T-helper 9 cell (primary cell): Measurements from ENCODE around the gene PAPLN.

Experiments
- DNase-seq: peaks from one replicate; pipeline ENCODE4 v3.0.0-alpha.2; 2020

Gene PAPLN

DNA sequence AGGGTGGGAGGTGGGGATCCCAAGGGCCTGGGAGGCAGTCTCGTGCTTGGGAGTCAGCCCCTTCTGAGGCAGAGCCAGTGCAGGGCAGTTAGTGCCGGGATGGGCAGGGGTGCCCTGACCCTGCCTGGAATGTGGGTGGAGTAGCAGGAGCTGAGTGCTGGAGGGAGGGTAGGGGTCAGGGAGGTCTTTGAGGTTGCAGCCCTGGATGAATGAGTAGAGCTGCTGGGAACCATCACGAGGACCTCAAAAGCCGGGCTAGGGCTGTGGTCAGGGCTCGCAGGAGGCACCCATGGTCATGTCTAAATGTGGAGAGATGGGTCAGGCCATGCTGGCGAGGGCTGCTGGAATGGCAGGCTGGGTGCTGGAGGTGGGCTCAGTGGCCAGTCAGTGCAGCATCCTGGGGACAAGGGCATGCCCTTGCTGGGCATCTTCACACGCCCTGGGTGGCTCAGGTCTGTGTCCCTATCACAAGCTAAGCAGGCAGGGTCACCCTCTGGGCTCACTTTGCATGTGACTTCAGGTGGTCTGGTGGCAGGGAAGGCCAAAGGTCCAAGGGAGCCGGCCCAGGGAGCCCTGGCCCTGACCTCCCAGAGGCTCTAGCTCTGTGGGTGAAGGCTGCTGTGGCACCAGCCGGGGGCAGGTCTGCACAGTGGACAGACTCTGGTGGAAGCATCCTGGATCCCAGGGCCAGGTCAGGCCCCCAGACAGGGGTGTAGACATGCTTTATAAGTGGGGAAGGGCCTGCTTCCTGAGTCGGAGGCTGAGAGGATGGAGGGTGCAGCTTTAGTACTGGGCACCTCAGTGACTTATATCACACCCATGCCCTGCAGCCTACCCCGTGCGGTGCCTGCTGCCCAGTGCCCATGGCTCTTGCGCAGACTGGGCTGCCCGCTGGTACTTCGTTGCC is 24.5 kb downstream of the PAPLN start:
- DNase-seq = no peak

DNA sequence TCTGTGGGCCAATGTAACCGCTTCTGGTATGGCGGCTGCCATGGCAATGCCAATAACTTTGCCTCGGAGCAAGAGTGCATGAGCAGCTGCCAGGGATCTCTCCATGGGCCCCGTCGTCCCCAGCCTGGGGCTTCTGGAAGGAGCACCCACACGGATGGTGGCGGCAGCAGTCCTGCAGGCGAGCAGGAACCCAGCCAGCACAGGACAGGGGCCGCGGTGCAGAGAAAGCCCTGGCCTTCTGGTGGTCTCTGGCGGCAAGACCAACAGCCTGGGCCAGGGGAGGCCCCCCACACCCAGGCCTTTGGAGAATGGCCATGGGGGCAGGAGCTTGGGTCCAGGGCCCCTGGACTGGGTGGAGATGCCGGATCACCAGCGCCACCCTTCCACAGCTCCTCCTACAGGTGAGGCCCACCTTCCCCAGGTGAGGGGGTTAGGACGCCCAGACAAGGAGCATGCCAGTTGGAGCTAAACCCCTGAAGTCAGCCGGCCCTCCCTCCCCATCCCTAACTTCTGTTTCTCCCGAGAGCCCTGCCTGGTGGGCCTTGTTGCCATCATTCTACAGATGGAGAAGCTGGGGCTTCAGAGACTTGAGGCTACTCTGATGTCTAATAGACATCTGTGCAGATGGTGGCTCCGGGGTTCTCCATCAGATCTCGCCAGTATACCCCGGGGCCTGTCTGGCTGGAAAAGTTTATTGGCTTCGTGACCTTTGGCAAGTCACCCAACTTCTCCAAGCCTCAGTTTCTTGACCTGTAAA is 25.3 kb downstream of the PAPLN start:
- DNase-seq = no peak

DNA sequence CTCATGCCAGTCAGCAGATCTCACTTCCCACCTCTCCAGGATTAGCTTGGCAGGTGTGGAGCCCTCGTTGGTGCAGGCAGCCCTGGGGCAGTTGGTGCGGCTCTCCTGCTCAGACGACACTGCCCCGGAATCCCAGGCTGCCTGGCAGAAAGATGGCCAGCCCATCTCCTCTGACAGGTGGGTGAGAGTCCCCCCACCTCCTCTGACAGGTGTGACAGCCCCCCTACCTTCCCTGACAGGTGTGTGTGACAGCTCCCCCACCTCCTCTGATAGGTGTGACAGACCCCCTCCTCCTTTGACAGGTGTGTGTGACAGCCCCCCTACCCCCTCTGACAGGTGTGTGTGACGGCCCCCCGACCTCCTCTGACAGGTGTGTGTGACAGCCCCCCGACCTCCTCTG is 26.3 kb downstream of the PAPLN start:
- DNase-seq = no peak

GRCh38 chr14:73264080-73264884 is 27.0 kb downstream of the PAPLN start:
- DNase-seq = no peak

- no peak for DNase-seq
Observed at GRCh38 chr14:73264885-73265720, 27.8 kb downstream of the PAPLN start.

GRCh38 chr14:73265721-73266046 is 28.4 kb downstream of the PAPLN start:
- no peak for DNase-seq

GRCh38 chr14:73266317-73266716 is 29.0 kb downstream of the PAPLN start:
- DNase-seq = no peak

GRCh38 chr14:73267474-73267873 is 30.2 kb downstream of the PAPLN start:
- no peak for DNase-seq

DNA sequence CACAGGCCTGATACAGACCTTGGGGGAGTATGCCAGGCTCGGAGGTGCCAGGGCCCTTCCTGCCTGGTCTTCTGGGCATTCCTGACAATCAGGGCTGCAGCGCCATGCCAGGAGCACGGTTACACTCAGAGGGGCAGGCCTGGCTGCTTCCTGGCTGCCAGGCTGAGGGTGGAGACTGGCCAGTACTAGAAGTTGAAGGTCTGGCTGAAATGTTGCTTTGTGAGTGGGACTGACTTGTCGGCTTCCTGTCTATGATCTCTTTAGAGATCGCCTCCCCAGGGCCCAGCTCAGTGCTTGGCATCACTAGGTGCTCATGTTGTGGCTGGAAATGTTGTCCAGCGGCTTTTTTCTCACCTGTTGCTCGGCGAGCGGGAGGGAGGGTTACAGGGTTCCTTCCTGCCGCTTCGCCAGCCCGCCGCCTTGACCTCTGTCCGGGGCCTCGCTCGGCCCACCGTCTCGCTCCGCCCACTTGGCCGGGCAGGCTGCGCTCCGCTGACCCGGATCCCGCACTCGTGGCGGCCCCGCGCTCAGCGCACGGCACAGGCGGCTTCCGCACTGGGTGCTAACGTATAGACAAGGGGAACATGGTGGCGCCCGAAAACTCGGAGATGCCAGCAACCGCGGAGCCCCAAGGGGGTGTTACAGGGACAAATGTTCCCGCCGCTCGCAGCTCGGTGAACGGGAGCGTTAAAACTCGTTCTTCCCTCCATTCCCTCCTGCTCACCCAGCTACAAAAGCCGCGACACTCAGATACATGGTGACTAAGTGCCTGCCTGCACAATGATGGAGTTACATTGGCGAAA is 32.6 kb downstream of the PAPLN start:
- no peak for DNase-seq

DNA sequence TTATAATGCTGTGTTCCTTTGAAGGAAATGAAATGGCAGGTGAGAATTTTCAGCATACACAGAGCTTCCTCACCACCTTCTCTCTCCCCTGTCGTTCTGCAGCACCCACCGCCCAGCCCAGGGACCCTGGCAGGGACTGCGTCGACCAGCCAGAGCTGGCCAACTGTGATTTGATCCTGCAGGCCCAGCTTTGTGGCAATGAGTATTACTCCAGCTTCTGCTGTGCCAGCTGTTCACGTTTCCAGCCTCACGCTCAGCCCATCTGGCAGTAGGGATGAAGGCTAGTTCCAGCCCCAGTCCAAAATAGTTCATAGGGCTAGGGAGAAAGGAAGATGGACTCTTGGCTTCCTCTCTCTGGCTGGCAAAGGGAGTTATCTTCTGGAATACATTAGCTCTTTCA is 35.1 kb downstream of the PAPLN start:
- no peak for DNase-seq

DNA sequence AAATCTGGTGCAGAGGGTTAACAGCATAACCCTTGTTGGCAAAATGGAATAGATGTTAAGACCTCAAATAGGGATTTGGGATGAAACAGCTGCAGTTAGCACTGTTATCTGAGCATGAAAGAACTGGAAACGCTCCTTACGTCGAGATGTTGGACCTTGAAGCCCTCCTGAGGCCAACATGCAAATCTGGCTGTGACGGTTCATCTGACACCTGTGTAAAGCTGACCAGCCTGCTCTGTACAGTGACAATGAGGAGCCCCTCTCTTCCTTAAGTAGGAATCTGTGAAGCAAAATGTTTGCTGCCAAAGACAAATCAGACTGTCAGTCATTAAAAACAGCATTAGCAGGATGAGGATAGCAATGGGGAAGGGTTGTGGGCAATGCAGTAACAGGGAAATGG is 36.5 kb downstream of the PAPLN start:
- no peak for DNase-seq

- no peak for DNase-seq
Observed at GRCh38 chr14:73276836-73277235, 39.5 kb downstream of the PAPLN start.

- no peak for DNase-seq
Observed at GRCh38 chr14:73277376-73277775, 40.1 kb downstream of the PAPLN start.

DNA sequence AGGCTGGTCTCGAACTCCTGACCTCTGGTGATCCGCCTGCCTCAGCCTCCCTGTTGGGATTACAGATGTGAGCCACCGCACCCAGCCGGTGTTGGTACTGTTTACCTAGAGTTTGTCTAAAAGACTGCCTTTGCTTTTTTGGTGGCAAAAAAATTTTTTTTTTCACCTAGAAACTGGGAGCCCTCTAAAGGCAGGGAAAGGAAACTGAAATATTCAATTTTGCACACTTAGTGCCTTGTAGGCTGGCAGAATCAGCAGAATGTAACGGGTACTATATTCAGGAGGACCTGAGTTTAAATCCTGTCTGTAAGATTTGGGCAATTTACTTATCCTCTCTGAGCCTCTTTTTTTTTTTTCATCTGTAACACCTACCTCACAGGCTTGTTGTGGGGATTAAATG is 43.6 kb downstream of the PAPLN start:
- no peak for DNase-seq

- DNase-seq = no peak
Observed at GRCh38 chr14:73283608-73284379, 46.5 kb downstream of the PAPLN start.

- no peak for DNase-seq
Observed at GRCh38 chr14:73285979-73286378, 48.7 kb downstream of the PAPLN start.

- DNase-seq = no peak
Observed at GRCh38 chr14:73286598-73286997, 49.3 kb downstream of the PAPLN start.

- DNase-seq = no peak
Observed at GRCh38 chr14:73287071-73287470, 49.8 kb downstream of the PAPLN start.

GRCh38 chr14:73289308-73289707 is 52.0 kb downstream of the PAPLN start:
- DNase-seq = no peak

DNA sequence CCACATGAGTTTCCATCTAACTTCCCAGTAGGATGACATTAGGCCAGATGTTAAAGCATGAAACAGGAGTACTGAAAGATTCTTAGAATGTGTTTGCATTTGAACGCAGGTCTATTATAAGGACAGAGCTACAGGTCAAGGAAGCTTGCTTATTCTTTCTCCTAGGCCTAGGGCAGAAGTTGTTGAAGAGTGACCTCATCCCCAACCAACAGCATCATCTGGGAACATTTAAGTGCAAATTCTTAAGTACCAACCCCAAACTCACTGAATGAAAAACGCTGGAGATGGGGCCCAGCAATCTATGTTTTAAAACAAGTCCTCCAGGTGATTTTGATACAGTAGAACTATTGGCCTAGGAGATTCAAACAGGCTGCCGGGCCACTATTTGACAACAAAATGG is 52.4 kb downstream of the PAPLN start:
- DNase-seq = no peak

GRCh38 chr14:73290279-73290678 is 53.0 kb downstream of the PAPLN start:
- DNase-seq = no peak
